GM12892 (cell line): ENCODE data around the gene AP4E1.

Source experiments
- POLR2A ChIP-seq: IDR thresholded peaks from 2 replicates; pipeline ENCODE4 v1.6.1; 2011; ENCODE audit warnings: low read depth, low read length, control low read depth
- POLR2AphosphoS5 ChIP-seq: IDR thresholded peaks from 2 replicates; pipeline ENCODE4 v1.6.1; 2011; ENCODE audit warnings: low read depth, low read length, control low read depth
- TAF1 ChIP-seq: IDR thresholded peaks from 2 replicates; pipeline ENCODE4 v1.6.1; 2011; ENCODE audit warnings: low read depth, mild to moderate bottlenecking, control low read depth, low read length, borderline replicate concordance

GRCh38 chr15:50891159-50891558, 17.3 kb upstream of the AP4E1 start:
- TF ChIP-seq TAF1: no peak
- TF ChIP-seq POLR2A: no peak
- TF ChIP-seq POLR2AphosphoS5: no peak
